Ascending aorta (tissue), 2 donors: ENCODE results near the gene HSPBAP1. TPM values are rescaled to one million over a fixed set of nuclear protein-coding genes. Genes with fewer than 3 reads are reported as not detected.
A peak's percentile ranks its signal among the peaks of the same experiment; 100 is the strongest.

Experiments
- DNase-seq, 2 donors: peaks; one replicate each; pipeline ENCODE4 v3.0.0-alpha.2; 2019; ENCODE audit warnings: low spot score in 2 of 2
- H3K27ac ChIP-seq, 2 donors: fragments of 200-600 bp; sonication (generic); one replicate each; pipeline ENCODE4 v1.5.1; 2016 to 2017; ENCODE audit warnings: mild to moderate bottlenecking in 1 of 2
- H3K27me3 ChIP-seq: fragments of 200-600 bp; sonication (generic); one replicate; pipeline ENCODE4 v1.5.1; 2017
- H3K36me3 ChIP-seq, 2 donors: fragments of 200-600 bp; sonication (generic); one replicate each; pipeline ENCODE4 v1.5.1; 2016
- H3K4me1 ChIP-seq, 2 donors: fragments of 200-600 bp; sonication (generic); one replicate each; pipeline ENCODE4 v1.5.1; 2016 to 2017; ENCODE audit warnings: mild to moderate bottlenecking in 1 of 2
- H3K4me3 ChIP-seq, 2 donors: fragments of 200-600 bp; sonication (generic); one replicate each; pipeline ENCODE4 v1.5.1; 2016 to 2017; ENCODE audit warnings: mild to moderate bottlenecking in 1 of 2
- H3K9me3 ChIP-seq, 2 donors: fragments of 200-600 bp; sonication (generic); one replicate each; pipeline ENCODE4 v1.5.1; 2016
- intact Hi-C: fragments of 100-400 bp; cut with DNase I; formaldehyde crosslinking; loops from one replicate; pipeline ENCODE4 v1.15.1; 2023
- total RNA-seq: library from RNA; depleted of rRNA; stranded (reverse); fragments of >200 nt; gene quantifications from one replicate; pipeline ENCODE4 v1.1.0, GENCODE V29; 2016
- TF ChIP-seq, protein P1 (sequence below), 3 experiments: fragments of 200-600 bp in 2 of 3; fragments of 450-650 bp in 1 of 3; sonication (generic) in 2 of 3; IDR thresholded peaks; one replicate each; pipeline ENCODE4 v1.5.1; 2016 to 2019; ENCODE audit warnings: antibody characterized with exemption in 3 of 3, mild to moderate bottlenecking in 1 of 3, moderate library complexity in 1 of 3

Gene HSPBAP1
- total RNA-seq, 1 donor from 2014 or later, result 2.4 TPM

DNA sequence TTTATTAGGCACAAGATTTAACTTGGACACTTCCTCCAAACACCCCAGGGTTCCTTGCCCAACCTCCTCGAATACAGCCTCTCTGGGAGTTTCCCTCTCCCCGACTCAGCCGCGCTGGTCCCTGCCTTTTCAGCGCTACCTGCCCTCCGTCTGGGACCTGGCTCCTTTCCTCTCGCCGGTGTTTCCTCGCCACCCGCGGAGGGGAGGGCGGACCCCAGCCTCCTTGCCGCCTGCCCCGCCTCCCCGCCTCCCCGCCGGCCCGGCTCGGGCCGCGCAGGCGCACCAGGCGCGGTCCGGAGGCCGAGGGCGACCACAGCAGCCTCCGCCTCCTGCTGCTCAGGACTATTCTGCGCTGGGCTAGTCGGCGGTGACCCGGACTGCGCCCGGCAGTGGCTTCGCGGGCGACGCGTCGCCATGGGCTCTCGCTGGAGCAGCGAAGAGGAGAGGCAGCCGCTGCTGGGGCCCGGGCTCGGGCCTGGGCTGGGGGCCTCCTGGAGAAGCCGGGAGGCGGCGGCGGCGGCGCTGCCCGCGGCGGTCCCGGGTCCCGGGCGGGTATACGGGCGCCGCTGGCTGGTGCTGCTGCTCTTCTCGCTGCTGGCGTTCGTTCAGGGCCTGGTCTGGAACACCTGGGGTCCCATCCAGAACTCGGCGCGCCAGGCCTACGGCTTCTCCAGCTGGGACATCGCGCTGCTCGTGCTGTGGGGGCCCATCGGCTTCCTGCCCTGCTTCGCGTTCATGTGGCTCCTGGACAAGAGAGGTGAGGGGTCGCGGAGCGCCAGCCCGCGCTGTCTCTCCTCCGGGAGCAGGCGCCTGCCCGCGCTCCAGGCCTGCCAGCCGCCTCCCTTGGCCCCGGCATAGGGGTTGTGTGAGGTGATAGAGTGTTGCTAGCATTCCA, 1.4 kb upstream of the HSPBAP1 start, which contains the start of gene SLC49A4:
Gene SLC49A4 (plus strand): TSS at position 291 of the 895 bp plus-strand sequence. CDS start 124 bp downstream, at position 415.
- peak within 1 kb of the TSS; percentile 89 to 98 for H3K4me3 ChIP-seq
- peak; percentile 39 to 84 for DNase-seq
- H3K4me1 ChIP-seq, result peaks cover 3 to 5% of the 10 kb centered on the region in 2 donors
- H3K27ac ChIP-seq, result peak within 1 kb of the TSS; percentile 96 to 100
- H3K9me3 ChIP-seq, result no peaks in the 10 kb centered on the region
- TF ChIP-seq, protein P1, sequence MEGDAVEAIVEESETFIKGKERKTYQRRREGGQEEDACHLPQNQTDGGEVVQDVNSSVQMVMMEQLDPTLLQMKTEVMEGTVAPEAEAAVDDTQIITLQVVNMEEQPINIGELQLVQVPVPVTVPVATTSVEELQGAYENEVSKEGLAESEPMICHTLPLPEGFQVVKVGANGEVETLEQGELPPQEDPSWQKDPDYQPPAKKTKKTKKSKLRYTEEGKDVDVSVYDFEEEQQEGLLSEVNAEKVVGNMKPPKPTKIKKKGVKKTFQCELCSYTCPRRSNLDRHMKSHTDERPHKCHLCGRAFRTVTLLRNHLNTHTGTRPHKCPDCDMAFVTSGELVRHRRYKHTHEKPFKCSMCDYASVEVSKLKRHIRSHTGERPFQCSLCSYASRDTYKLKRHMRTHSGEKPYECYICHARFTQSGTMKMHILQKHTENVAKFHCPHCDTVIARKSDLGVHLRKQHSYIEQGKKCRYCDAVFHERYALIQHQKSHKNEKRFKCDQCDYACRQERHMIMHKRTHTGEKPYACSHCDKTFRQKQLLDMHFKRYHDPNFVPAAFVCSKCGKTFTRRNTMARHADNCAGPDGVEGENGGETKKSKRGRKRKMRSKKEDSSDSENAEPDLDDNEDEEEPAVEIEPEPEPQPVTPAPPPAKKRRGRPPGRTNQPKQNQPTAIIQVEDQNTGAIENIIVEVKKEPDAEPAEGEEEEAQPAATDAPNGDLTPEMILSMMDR (IDR thresholded peaks at IDR 0.05), result no peak
- no peaks in the 10 kb centered on the region for H3K36me3 ChIP-seq
- H3K27me3 ChIP-seq, result no peaks in the 10 kb centered on the region
- intact Hi-C loops, result loop anchor here (1.0 to 10.0 kb wide), 5 partner anchors 114 to 1048 kb away; partner anchors contain the start of genes GOLGB1, KPNA1 and WDR5B

DNA sequence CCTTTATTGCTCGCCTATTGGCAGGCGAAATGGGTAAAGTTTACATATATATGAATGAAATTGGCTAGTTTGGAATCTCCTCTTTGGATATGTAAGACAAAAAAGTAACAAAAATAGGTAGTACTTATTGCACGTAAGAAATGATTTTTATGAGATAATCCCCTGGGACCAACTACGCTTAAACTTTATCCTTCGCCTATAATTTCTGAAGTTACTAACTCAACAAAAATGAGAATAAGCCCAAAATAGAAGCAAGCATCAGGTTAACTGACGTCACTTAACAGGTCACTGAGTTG, 800 bp upstream of the HSPBAP1 start:
- H3K9me3 ChIP-seq, result no peaks in the 10 kb centered on the region
- intact Hi-C loops, result loop anchor here (1.0 to 10.0 kb wide), 5 partner anchors 113 to 1047 kb away; partner anchors contain the start of genes GOLGB1, KPNA1 and WDR5B
- DNase-seq, result no peak

GRCh38 chr3:122789585-122790273, 3.9 kb downstream of the HSPBAP1 start:
- intact Hi-C loops, result loop anchor here (5.0 to 10.0 kb wide), 3 partner anchors 277 to 1042 kb away; partner anchors contain the start of genes GOLGB1, KPNA1 and WDR5B
- no peak overlapping the region for H3K4me3 ChIP-seq

More for the DNA sequence above, 800 bp upstream of the HSPBAP1 start:
- TF ChIP-seq, protein P1 (IDR thresholded peaks at IDR 0.05), result no peak
- Histone ChIP-seq H3K36me3 (no peaks in the 10 kb centered on the region), H3K27me3 (no peaks in the 10 kb centered on the region), H3K4me3 (peak overlapping the region; percentile 89 to 98), H3K4me1 (peaks cover 3 to 5% of the 10 kb centered on the region in 2 donors), H3K27ac (peak overlapping the region; percentile 96 to 100)

GRCh38 chr3:122787872-122788271, 5.8 kb downstream of the HSPBAP1 start:
- H3K36me3 ChIP-seq, result no peaks in the 10 kb centered on the region
- H3K9me3 ChIP-seq, result no peaks in the 10 kb centered on the region
- intact Hi-C loops, result no loop called here
- H3K4me3 ChIP-seq, result no peak overlapping the region
- no peaks in the 10 kb centered on the region for H3K4me1 ChIP-seq
- TF ChIP-seq, protein P1 (IDR thresholded peaks at IDR 0.05), result no peak
- no peak overlapping the region for H3K27ac ChIP-seq
- DNase-seq, result no peak
- no peaks in the 10 kb centered on the region for H3K27me3 ChIP-seq

More at GRCh38 chr3:122789585-122790273, 3.9 kb downstream of the HSPBAP1 start:
- DNase-seq, result no peak
- Histone ChIP-seq H3K27me3 (no peaks in the 10 kb centered on the region), H3K36me3 (no peaks in the 10 kb centered on the region), H3K27ac (no peak overlapping the region), H3K9me3 (no peaks in the 10 kb centered on the region), H3K4me1 (no peaks in the 10 kb centered on the region)
- TF ChIP-seq, protein P1 (IDR thresholded peaks at IDR 0.05), result no peak

- Histone ChIP-seq H3K27me3 (no peaks in the 10 kb centered on the region), H3K4me1 (no peaks in the 10 kb centered on the region), H3K4me3 (no peak overlapping the region), H3K9me3 (no peaks in the 10 kb centered on the region), H3K36me3 (no peaks in the 10 kb centered on the region), H3K27ac (no peak overlapping the region)
- intact Hi-C loops, result no loop called here
- no peak for DNase-seq
- TF ChIP-seq, protein P1 (IDR thresholded peaks at IDR 0.05), result no peak
These were observed 7.6 kb downstream of the HSPBAP1 start for GRCh38 chr3:122786066-122786465.
